Stomach (tissue), 4 donors: ENCODE measurements around the gene SVIL.

ENCODE experiments used
- EP300 ChIP-seq: sonication (generic); formaldehyde crosslinking; IDR thresholded peaks from one replicate; pipeline ENCODE4 v1.6.1; 2017; ENCODE audit warnings: antibody characterized with exemption
- POLR2A ChIP-seq, 4 donors: fragments of 450-650 bp; IDR thresholded peaks; one replicate each; pipeline ENCODE4 v1.6.1; 2016; ENCODE audit warnings: antibody characterized with exemption in 4 of 4, control low read depth in 2 of 4, mild to moderate bottlenecking in 1 of 4, moderate library complexity in 1 of 4
- POLR2AphosphoS5 ChIP-seq, 3 donors: sonication (generic); formaldehyde crosslinking; IDR thresholded peaks; one replicate each; pipeline ENCODE4 v1.6.1; 2016; ENCODE audit warnings: antibody characterized with exemption in 3 of 3
- TF ChIP-seq, protein P1 (sequence below), 7 experiments: fragments of 450-650 bp in 4 of 7; fragments of 200-600 bp in 3 of 7; sonication (generic) in 3 of 7; IDR thresholded peaks; one replicate each; pipeline ENCODE4 v1.5.1; 2016 to 2019; ENCODE audit warnings: antibody characterized with exemption in 7 of 7, control low read depth in 2 of 7, mild to moderate bottlenecking in 1 of 7

DNA sequence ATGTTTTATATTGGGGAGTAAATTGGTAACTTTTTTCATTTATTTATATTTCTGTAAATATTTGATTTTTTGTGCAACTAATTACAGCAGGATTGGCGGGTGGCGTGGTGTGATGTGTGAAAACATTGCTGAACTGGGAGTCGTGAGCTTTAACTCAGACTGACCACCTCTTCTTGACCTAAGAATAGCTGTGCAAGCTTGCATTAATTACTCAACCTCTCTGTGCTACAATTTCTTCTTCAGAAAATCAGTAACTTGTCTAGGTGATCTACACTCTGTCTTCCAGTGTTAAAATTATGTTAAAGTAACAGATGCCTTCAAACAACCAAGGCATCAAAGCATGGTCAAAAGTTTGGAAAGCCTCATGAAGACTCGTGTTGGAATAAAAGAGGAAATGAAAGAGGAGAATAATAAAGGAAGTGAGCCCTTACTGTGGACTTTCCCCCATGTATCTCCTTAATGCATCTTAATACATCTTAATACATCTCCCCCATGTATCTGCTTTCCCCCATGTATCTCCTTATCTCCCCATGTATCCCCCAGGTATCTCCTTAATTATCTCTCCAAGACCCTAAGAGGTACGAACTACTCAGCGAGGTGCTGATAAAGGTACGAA lies 71.2 kb downstream of the SVIL start:
- TF ChIP-seq, protein P1, sequence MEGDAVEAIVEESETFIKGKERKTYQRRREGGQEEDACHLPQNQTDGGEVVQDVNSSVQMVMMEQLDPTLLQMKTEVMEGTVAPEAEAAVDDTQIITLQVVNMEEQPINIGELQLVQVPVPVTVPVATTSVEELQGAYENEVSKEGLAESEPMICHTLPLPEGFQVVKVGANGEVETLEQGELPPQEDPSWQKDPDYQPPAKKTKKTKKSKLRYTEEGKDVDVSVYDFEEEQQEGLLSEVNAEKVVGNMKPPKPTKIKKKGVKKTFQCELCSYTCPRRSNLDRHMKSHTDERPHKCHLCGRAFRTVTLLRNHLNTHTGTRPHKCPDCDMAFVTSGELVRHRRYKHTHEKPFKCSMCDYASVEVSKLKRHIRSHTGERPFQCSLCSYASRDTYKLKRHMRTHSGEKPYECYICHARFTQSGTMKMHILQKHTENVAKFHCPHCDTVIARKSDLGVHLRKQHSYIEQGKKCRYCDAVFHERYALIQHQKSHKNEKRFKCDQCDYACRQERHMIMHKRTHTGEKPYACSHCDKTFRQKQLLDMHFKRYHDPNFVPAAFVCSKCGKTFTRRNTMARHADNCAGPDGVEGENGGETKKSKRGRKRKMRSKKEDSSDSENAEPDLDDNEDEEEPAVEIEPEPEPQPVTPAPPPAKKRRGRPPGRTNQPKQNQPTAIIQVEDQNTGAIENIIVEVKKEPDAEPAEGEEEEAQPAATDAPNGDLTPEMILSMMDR (IDR thresholded peaks at IDR 0.05) = no peak
- TF ChIP-seq POLR2AphosphoS5 (IDR thresholded peaks at IDR 0.05) (no peak), POLR2A (IDR thresholded peaks at IDR 0.05) (no peak), EP300 (no peak)
